ENCODE data around the gene RASAL1. TPM values are rescaled to one million over a fixed set of nuclear protein-coding genes. Genes with fewer than 3 reads are reported as not detected.

RASAL1 gene
- total RNA-seq, 1 donor: not detected

GRCh38 chr12:113055594-113056380 is 79.8 kb downstream of the RASAL1 start:
- Histone ChIP-seq H3K4me3 (ENCODE audit: insufficient read depth, low read length) (no peak overlapping the region), H2AFZ (ENCODE audit: low read length) (no peak overlapping the region), H3K79me2 (ENCODE audit: insufficient read depth, low read length) (no peaks in the 10 kb centered on the region), H3K9me3 (ENCODE audit: low read depth, low read length) (no peaks in the 10 kb centered on the region), H3K4me2 (ENCODE audit: insufficient read depth, low read length) (no peak overlapping the region), H3K27me3 (ENCODE audit: insufficient read depth, low read length) (peaks cover 37% of the 10 kb centered on the region), H4K20me1 (ENCODE audit: insufficient read depth, low read length) (no peaks in the 10 kb centered on the region), H3K36me3 (ENCODE audit: insufficient read depth, low read length) (no peaks in the 10 kb centered on the region), H3K27ac (ENCODE audit: low read depth, low read length) (no peak overlapping the region), H3K4me1 (ENCODE audit: insufficient read depth, low read length) (no peaks in the 10 kb centered on the region)
- DNase-seq (ENCODE audit: insufficient read length, low spot score, missing footprints): peak; percentile 78
- TF ChIP-seq CTCF (IDR thresholded peaks at IDR 0.05; ENCODE audit: extremely low read depth, low read depth, low read length): no peak

GRCh38 chr12:113054948-113055486 is 80.5 kb downstream of the RASAL1 start:
- Histone ChIP-seq H3K36me3 (ENCODE audit: insufficient read depth, low read length) (no peaks in the 10 kb centered on the region), H3K4me1 (ENCODE audit: insufficient read depth, low read length) (no peaks in the 10 kb centered on the region), H3K79me2 (ENCODE audit: insufficient read depth, low read length) (no peaks in the 10 kb centered on the region), H3K27me3 (ENCODE audit: insufficient read depth, low read length) (peaks cover 41% of the 10 kb centered on the region), H3K4me2 (ENCODE audit: insufficient read depth, low read length) (no peak overlapping the region), H4K20me1 (ENCODE audit: insufficient read depth, low read length) (no peaks in the 10 kb centered on the region), H2AFZ (ENCODE audit: low read length) (no peak overlapping the region), H3K9me3 (ENCODE audit: low read depth, low read length) (no peaks in the 10 kb centered on the region), H3K27ac (ENCODE audit: low read depth, low read length) (no peak overlapping the region), H3K4me3 (ENCODE audit: insufficient read depth, low read length) (no peak overlapping the region)
- peak; percentile 56 for DNase-seq (ENCODE audit: insufficient read length, low spot score, missing footprints)
- no peak for TF ChIP-seq CTCF (IDR thresholded peaks at IDR 0.05; ENCODE audit: extremely low read depth, low read depth, low read length)

GRCh38 chr12:113052326-113052725 is 83.2 kb downstream of the RASAL1 start:
- peak; percentile 58 for DNase-seq (ENCODE audit: insufficient read length, low spot score, missing footprints)
- no peaks in the 10 kb centered on the region for H3K79me2 ChIP-seq (ENCODE audit: insufficient read depth, low read length)
- TF ChIP-seq CTCF (IDR thresholded peaks at IDR 0.05; ENCODE audit: extremely low read depth, low read depth, low read length): no peak

GRCh38 chr12:113051759-113052158 is 83.8 kb downstream of the RASAL1 start:
- no peak overlapping the region for H3K27ac ChIP-seq (ENCODE audit: low read depth, low read length)
- H3K9me3 ChIP-seq (ENCODE audit: low read depth, low read length): no peaks in the 10 kb centered on the region
- H3K79me2 ChIP-seq (ENCODE audit: insufficient read depth, low read length): no peaks in the 10 kb centered on the region
- peak; percentile 74 for DNase-seq (ENCODE audit: insufficient read length, low spot score, missing footprints)
- H3K27me3 ChIP-seq (ENCODE audit: insufficient read depth, low read length): peaks cover 28% of the 10 kb centered on the region
- no peak for TF ChIP-seq CTCF (IDR thresholded peaks at IDR 0.05; ENCODE audit: extremely low read depth, low read depth, low read length)
- H3K36me3 ChIP-seq (ENCODE audit: insufficient read depth, low read length): no peaks in the 10 kb centered on the region
- no peak overlapping the region for H2AFZ ChIP-seq (ENCODE audit: low read length)
- no peaks in the 10 kb centered on the region for H3K4me1 ChIP-seq (ENCODE audit: insufficient read depth, low read length)
- H3K4me2 ChIP-seq (ENCODE audit: insufficient read depth, low read length): no peak overlapping the region
- H3K4me3 ChIP-seq (ENCODE audit: insufficient read depth, low read length): no peak overlapping the region
- no peaks in the 10 kb centered on the region for H4K20me1 ChIP-seq (ENCODE audit: insufficient read depth, low read length)

More at GRCh38 chr12:113052326-113052725, 83.2 kb downstream of the RASAL1 start:
- no peaks in the 10 kb centered on the region for H3K4me1 ChIP-seq (ENCODE audit: insufficient read depth, low read length)
- H3K4me3 ChIP-seq (ENCODE audit: insufficient read depth, low read length): no peak overlapping the region
- no peak overlapping the region for H3K4me2 ChIP-seq (ENCODE audit: insufficient read depth, low read length)
- H3K27me3 ChIP-seq (ENCODE audit: insufficient read depth, low read length): peaks cover 34% of the 10 kb centered on the region
- H4K20me1 ChIP-seq (ENCODE audit: insufficient read depth, low read length): no peaks in the 10 kb centered on the region
- H2AFZ ChIP-seq (ENCODE audit: low read length): no peak overlapping the region
- H3K9me3 ChIP-seq (ENCODE audit: low read depth, low read length): no peaks in the 10 kb centered on the region
- H3K36me3 ChIP-seq (ENCODE audit: insufficient read depth, low read length): no peaks in the 10 kb centered on the region
- H3K27ac ChIP-seq (ENCODE audit: low read depth, low read length): no peak overlapping the region

All from osteoblast (primary cell).